GM12891 (cell line): ENCODE measurements around the gene SETD4.

Source experiments
- POLR2A ChIP-seq: IDR thresholded peaks from 2 replicates; pipeline ENCODE4 v1.6.1; 2011; ENCODE audit warnings: low read depth, low read length, control low read depth
- POLR2AphosphoS5 ChIP-seq: IDR thresholded peaks from 2 replicates; pipeline ENCODE4 v1.6.1; 2011; ENCODE audit warnings: low read depth, low read length, control low read depth
- TAF1 ChIP-seq: IDR thresholded peaks from 2 replicates; pipeline ENCODE4 v1.6.1; 2011; ENCODE audit warnings: low read depth, low read length, control low read depth

GRCh38 chr21:36040389-36040788 lies 19.9 kb downstream of the SETD4 start:
- TF ChIP-seq POLR2A (no peak), POLR2AphosphoS5 (no peak), TAF1 (no peak)
